Skin epidermis (tissue), 12 donors: Measurements from ENCODE around the gene WWOX.
A peak's percentile ranks its signal among the peaks of the same experiment; 100 is the strongest.
"Not testable (repeated sequence)": the region's sequence is repeated elsewhere in the genome, so short reads cannot be mapped to it uniquely, and the experiment has no call there.

ENCODE experiments used
- H3K27ac ChIP-seq, 21 experiments: fragments of 200-600 bp; sonication (generic) in 11 of 21; one replicate each; pipeline ENCODE4 v1.5.0; 2020; ENCODE audit warnings: mild to moderate bottlenecking in 3 of 21, inconsistent platforms in 2 of 21, moderate library complexity in 2 of 21
- H3K4me3 ChIP-seq, 7 experiments: fragments of 200-600 bp; sonication (generic) in 2 of 7; one replicate each; pipeline ENCODE4 v1.5.0; 2020; ENCODE audit warnings: inconsistent platforms in 2 of 7, mild to moderate bottlenecking in 2 of 7, moderate library complexity in 1 of 7

WWOX gene

DNA sequence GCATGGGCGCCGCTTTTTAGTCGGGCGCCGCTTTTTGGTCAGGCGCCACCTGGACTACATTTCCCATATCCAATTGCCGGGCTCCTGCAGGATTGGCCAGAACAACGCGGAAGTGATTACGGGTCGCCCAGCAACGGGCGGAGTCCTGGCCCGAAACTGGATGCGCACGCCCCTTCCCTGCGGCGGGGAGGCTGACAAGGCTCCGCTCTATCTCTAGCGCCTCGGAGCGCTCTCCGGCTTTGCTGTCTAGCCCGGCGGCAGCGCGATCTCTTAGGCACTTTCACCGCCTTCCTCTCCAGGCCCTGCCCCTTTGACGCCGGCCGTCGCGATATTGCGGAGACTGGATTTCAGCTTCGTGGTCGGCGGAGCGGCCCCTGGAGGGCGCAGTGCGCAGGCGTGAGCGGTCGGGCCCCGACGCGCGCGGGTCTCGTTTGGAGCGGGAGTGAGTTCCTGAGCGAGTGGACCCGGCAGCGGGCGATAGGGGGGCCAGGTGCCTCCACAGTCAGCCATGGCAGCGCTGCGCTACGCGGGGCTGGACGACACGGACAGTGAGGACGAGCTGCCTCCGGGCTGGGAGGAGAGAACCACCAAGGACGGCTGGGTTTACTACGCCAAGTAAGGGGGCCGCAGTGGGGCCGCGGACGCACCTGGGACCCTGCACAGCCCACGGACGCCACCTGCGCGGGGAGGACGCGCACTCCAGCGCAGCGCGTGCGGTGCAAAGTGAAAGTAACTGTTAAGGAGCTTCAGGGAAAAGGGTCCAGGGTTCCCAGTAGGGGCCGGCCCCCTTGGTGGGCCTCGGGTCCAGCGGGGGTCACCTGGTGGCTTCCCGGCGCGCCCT is at the start of gene WWOX:
Gene WWOX (plus strand): TSS at position 384 of the 841 bp plus-strand sequence.
- H3K4me3 ChIP-seq: peak within 1 kb of the TSS; percentile 83 to 98 (median 88)
- peak within 1 kb of the TSS; percentile 44 to 93 (median 86) for H3K27ac ChIP-seq

DNA sequence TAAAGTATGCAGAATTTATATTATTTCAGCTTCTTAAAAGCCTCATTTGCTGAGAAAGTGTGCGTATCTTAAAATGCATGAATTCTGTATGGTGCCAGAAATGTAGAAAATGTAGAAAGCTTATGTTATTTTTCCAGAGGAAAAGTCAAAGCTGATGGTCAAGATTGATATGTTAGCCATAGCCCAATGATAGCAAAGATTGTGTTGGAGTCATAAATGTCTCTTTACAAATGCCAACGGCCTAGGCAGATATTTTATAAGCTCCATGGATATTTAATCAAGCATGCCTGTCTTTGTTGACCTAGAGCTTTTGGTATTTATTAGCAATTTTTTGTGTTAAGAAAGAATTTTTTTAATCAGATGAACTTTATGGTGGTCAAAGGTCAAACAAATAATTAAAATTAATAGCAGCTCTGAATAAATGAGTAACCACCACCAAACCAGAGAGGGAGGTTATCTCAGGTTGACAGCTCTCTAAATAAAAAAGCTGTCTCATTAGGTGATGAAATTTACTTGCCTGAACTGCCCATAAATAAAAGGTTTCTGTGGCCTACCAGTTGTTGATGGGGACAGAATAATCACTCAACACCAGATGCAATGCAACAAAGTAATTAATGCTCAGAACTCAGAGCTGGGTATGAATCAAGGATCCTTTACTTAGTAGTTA is 48.6 kb upstream of the WWOX start:
- Histone ChIP-seq H3K4me3 (no peak overlapping the region), H3K27ac (no peak overlapping the region)

DNA sequence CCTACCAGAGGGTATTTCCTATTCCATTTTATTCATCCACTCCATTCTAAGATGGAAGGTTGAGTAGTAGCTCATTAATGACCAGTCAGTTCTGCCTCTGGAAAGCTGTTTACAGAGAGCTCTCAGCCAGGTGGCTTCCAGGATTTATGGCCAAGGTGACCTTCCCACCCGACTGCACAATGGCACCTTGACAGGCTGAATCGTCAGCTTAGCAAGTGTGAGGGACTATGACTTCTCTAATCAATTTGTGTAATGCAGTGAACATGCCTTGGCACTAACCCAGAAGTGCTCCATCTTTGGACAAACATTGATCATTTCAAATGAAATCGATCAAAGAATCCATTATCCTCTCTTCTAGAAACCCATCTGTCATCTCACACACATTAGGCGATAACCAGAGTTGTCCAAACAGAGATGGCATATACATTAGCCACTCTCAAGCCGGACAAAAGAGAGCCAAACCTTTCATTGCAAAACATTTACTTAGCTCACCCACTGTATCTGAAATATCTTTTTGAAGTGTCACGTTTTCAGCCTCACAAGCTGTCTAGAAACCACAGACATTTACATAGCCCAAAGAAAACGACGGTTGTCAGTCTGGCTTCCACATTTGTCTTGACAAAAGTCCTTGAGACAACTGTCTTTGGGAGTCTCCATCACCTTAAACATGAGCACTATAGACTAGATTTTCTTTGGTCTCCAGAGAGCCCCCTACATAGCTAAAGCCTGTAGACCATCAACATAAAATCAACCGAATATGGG is 41.5 kb upstream of the WWOX start:
- no peak overlapping the region for H3K27ac ChIP-seq
- no peak overlapping the region for H3K4me3 ChIP-seq

DNA sequence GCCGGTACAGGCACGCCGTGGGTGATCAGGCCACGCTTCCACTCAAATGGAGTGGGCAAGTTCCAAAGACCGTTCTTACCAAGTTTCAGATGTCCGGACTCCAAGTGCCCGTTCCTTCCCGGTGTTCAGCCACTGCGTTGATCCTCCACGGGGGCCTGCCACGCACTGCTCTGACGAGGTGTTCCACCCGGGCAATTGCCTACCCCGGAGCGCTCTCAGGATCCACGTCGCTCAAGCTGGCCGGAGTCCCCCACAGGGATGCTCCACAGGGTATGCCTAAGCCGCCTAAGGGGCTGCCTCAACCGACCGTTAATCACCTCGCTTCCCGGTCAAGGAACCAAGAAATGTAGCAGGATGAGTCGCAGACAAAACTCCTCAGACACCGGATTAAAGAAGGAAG is 39.6 kb upstream of the WWOX start:
- not testable (repeated sequence) for H3K4me3 ChIP-seq, H3K27ac ChIP-seq

DNA sequence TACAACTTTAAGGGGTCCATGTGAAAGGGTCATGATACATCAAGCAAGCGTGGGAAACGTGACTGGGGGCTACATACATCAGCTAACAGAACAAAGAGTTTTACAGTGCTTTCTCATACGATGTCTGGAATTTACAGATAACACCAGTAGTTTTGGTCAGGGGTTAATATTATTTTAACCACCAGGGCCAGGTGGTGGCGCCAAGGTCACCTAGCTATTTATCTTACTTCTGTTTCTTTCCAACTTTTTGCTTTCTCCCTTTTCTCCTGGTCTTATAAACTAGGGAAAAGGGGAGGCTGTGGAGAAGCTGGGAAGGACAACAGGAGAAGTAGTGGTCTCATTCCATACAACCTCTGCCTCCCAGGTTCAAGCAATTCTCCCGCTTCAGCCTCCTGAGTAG is 39.2 kb upstream of the WWOX start:
- H3K27ac ChIP-seq: no peak overlapping the region
- H3K4me3 ChIP-seq: no peak overlapping the region

DNA sequence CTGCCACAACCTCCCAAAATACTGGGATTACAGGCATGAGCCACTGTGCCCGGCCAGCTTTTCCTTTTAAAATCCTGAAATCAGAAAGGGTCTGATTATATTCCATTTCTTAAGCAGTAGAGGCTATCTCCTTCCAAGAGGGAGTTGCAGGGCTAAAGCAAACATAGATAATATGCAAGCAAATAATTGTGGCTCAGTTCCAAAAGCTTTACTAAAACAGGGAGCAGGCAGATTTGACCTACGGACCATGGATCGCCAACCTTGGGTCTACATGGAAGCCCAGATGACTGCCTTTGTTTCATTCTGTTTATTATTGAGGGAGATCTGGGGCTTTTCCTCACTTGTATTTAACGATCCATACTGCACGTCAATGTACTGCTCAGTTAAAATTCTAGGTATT is 38.6 kb upstream of the WWOX start:
- H3K4me3 ChIP-seq: no peak overlapping the region
- no peak overlapping the region for H3K27ac ChIP-seq

DNA sequence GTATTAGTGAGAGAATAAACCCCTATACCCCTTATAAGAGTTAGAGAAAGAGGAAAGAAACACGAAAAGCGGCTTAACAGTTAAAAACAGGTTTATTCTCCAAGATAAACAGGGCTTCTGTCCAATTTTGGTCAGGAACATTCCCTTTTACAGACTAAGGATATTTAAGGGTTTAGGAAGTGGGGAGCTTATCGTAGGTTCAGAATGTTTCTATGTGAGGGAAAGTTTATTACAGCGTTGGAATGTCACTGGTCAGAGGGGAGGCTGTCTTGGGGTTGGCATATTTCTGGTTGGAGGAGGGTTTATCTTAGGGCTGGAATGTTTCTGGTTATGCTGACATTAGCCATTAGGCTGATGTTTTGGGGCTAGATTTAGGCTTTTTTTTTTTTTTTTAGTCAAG is 34.1 kb upstream of the WWOX start:
- Histone ChIP-seq H3K4me3 (no peak overlapping the region), H3K27ac (no peak overlapping the region)

DNA sequence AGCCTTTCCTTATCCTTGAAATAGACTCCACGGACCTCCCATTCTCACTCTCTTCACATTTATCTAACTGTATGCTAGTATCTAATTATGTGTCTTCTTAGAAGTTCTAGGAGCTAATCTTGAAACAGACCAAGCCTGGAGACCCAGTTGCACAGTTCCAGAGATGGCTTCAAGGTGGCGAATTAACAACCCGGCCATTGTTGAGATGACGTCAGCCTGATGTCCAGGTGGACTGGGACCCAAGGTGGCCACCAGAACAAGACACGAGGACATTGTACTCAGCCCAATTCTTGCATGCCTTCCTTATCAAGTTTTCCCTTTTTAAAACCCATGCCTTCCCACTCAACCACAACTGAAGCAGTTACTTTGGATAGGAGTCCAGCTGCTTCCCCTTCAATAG is 29.5 kb upstream of the WWOX start:
- H3K27ac ChIP-seq: no peak overlapping the region
- no peak overlapping the region for H3K4me3 ChIP-seq

DNA sequence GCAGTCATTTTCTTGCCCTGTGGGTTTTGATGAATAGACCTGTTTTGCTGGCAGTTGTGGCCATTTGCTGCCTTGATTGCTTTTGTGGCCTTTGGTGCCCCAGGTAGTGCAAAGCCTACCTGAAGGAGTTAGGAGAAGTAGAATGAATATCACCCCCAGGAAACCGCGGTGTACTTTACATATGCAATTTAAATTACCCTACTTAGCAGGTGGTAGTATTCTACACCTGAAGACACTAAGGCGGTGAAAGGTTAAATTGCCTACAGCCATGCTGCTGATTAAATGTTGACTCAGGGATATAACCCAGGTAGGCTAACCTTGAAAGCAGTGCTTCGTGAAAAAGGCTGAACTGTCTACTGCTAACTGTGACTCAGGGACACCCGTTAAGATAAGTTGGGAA is 27.2 kb upstream of the WWOX start:
- Histone ChIP-seq H3K27ac (no peak overlapping the region), H3K4me3 (no peak overlapping the region)

DNA sequence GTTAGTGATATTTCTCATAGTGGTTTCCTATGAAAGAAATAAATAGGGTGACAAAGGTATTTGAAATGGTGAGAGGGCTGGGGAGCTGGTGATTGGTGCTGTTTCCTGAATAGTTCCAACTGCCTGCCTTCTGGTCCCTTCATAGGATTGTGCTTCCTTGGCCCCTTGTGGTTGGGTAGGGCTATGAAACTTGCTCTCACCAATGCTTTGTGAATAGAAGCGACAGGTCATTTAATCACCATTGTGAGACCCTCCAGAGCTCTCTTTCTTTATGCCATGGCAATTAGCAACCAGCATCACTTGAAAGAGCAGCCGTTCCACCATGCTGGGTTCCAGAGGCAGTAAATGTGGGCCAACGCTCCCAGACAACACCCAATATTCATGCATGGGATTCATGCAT is 23.7 kb upstream of the WWOX start:
- no peak overlapping the region for H3K4me3 ChIP-seq

DNA sequence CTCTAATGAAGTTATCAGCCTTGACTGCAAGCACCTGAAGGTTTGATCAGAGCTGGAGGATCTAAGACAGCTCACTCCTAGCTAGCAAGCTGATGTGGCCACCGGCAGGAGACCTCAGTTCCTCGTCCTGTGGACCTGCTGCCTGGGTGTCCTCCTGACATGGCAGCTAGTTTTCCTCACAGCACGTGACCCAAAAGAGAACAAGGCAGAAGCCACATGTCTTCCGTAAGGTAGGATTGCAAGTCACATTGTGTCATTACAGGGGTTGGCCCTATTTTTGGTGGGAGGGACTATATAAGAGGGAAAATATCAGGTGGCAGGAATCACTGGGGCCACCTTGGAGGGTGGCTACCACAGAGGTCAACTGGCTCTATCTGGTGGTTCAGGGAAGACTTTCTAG is 18.1 kb upstream of the WWOX start:
- no peak overlapping the region for H3K4me3 ChIP-seq
- H3K27ac ChIP-seq: no peak overlapping the region

More for the DNA sequence above, 23.7 kb upstream of the WWOX start:
- no peak overlapping the region for H3K27ac ChIP-seq

DNA sequence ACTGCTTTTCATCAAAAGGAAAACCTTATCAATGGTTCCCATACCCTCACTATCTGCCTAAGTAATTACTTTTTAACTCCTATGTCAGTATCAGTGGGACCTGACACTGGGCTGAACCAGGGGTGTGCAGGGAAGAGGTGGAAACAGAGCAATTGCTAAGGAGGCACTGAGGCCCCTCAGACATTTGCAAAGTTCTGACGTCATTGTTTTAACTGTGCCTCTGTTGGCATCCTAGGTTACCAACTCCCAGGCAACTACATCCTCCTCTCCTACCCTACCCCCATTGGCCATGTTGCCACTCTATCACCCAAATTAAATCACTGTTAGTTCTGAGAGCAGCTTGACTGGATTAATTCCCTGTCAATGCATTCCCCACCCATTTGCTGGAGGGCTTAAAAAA is 8.0 kb upstream of the WWOX start:
- H3K4me3 ChIP-seq: no peak overlapping the region

DNA sequence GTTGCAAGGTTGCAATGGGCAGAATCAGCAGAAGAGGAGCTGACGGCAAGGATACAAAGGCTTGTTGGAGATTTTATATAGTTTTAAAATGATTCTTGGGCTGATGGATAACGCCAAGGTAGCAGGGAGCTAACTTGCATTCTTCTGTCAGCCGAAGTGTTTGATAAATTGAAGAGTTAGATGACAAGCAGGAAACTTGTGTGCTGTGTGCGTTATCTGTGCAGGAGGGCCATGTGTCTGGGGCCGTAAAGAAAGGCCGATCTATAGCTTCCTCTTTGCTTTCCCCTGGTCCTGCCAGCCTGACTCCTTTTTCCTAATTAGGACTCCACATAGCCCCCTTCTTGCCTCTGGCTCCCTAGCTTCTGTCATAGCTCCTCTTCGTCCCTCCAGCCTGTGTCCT is 6.7 kb upstream of the WWOX start:
- H3K27ac ChIP-seq: no peak overlapping the region
- no peak overlapping the region for H3K4me3 ChIP-seq

More for the DNA sequence above, 8.0 kb upstream of the WWOX start:
- H3K27ac ChIP-seq: no peak overlapping the region

DNA sequence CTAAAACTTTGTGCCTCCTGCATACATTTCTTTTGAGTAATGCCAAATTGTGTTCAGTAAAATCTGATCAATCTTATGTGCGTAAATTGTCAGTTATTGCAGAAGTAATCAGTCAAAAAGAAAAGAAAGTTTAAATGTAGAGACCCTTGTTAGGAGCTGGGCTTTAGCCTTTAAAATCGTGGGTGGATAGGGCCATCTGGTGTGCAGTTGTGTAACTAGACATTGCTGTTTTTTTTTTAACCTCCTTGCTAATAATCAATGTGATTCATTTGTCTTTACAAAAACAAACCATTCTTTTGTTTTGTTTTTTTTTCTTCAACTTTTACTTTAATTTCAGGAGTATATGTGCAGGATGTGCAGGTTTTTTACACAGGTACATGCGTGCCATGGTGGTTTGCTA is 5.3 kb upstream of the WWOX start:
- H3K4me3 ChIP-seq: no peak overlapping the region
- no peak overlapping the region for H3K27ac ChIP-seq

DNA sequence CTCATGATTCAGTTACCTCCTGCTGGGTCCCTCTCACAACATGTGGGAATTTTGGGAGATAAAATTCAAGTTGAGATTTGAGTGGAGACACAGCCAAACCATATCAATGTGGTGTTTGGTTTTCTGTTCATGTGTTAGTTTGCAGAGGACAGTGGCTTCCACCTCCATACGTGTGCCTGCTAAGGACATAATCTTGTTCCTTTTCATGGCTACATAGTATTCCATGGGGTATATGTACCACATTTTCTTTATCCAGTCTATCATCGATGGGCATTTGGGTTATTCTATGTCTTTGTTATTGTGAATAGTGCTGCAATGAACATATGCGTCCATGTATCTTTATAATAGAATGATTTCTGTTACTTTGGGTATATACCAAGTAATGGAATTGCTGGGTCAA is 4.5 kb upstream of the WWOX start:
- no peak overlapping the region for H3K27ac ChIP-seq
- no peak overlapping the region for H3K4me3 ChIP-seq

DNA sequence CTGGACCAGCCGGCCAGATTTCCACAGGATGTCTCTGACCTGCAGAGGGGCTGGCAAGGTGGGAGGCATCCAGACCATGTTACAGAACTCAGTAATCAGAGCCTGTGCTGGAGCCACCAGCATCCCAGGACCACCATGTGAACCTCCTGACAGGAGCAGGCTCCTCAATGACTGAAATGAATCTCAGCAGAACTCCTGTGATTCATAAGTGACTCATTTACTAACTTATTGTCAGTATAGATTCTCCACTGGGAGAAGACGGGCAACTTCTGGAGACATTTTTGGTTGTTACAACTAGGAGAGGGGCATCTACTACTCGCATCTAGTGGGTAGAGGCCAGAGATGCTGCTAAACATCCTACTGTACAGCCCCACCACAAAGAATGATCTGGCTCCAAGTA is 3.1 kb upstream of the WWOX start:
- H3K4me3 ChIP-seq: no peak overlapping the region

DNA sequence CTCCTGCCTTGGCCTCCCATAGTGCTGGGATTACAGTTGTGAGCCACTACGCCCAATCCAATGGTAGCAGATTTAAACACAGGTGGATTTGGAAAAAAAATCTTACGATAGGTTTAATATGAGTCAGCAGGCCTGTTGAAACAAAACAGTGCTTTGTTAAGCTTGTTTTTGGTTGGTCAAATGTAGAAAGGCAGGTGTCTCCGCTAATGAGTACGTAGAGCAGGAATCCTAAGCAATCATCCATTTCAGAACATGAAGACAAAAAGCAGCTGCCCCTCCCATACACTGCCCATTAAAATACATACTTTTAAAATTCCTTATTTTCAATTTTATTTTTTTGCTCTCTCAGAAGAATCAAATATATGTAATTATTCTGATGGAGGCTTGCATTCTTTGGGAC is 1.9 kb upstream of the WWOX start:
- Histone ChIP-seq H3K4me3 (no peak overlapping the region), H3K27ac (no peak overlapping the region)

More for the DNA sequence above, 3.1 kb upstream of the WWOX start:
- no peak overlapping the region for H3K27ac ChIP-seq

DNA sequence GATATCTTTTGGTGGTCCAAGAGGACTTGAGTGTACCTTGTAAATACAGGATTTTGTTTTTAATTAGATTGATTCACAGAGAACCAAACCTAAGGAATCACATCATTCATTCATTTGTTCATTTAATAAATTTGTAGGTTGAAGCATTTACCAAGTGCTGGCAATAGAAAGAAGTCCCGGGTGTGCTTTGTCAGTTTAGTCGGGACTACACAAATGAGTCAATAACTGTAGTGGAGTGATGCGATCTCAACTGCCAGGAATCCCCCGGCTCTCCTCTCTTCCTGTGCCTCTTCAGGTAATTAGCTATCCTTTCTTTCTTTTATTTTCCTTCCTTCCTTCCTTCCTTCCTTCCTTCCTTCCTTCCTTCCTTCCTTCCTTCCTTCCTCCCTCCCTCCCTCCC is 1.4 kb upstream of the WWOX start:
- H3K27ac ChIP-seq: no peak overlapping the region

DNA sequence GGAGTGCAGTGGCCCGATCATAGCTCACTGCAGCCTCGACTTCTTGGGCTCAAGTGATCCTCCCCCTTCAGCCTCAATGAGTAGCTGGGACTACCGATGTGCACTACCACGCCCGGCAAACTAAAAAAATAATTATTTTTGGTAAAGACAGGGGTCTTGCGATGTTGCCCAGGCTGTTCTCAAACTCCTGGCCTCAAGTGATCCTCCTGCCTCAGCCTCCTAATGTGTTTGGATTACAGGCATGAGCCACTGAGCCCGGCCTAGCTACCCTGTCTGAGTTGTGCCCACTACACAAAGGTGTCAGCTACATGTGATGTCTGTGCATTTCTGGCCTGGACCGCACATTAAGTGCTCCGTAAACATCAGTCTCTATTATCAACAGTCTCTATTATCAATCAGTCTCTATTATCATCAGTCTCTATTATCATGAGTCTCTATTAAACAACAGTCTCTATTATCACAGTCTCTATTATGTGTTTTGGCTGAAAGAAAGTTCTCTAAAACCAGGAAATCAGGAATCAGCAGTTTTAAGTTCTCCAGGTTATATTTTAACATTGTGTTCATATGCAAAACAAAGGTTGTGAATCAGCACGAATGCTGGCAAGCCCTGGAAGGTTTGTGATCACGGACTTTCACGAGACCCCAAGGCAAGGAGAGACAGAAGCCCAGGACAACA is 721 bp upstream of the WWOX start:
- Histone ChIP-seq H3K27ac (peak overlapping the region in 18 of 21 experiments; percentile 79 to 93 (median 86)), H3K4me3 (peak overlapping the region; percentile 83 to 98 (median 88))

More for the DNA sequence above, 1.4 kb upstream of the WWOX start:
- H3K4me3 ChIP-seq: no peak overlapping the region

DNA sequence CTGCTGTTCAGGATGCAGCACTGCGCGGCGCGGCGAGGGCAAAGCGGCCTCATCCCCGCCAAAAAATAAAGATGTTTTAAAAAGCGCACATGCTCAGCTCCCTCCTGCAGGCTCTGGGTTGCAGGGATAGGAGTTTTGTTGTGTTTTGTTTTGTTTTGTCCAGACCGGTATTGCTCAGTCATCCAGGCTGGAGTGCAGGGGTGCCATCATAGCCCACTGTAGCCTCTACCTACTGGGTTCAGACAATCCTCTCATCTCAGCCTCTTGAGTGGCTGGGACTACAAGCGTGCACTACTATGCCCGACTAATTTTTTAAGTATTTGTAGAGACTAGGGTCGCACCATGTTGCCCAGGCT is 636 bp downstream of the WWOX start:
- Histone ChIP-seq H3K4me3 (peak overlapping the region; percentile 83 to 98 (median 88)), H3K27ac (peak overlapping the region; percentile 44 to 93 (median 86))
